ENCODE data around the gene RPS3A. TPM values are rescaled to one million over a fixed set of nuclear protein-coding genes. Genes with fewer than 3 reads are reported as not detected.

Gene RPS3A
- total and polyA plus RNA-seq, 2 donors (not counting 3 experiments of a cell fraction or from before 2014, with no cell fraction given), result 1,367 to 1,494 TPM

DNA sequence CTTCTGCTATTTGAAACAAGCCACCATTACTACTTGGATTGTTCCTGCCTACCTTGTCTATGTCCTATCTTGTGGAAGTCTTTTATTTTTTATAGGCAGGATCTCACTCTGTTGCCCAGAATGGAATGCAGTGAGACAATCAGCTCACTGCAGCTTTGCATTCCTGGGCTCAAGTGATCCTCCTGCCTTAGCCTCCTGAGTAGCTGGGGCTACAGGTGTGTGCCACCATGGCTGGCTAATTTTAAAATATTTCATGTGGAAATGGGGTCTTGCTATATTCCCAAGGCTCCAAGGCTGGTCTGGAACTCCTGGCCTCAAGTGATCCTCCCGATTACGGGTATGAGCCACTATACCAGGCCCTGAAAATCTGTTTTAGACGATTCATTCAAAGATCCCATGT, 7.6 kb downstream of the RPS3A start:
- Histone ChIP-seq H3K79me2 (ENCODE audit: control insufficient read depth, insufficient read depth, low read length) (peaks cover 12% of the 10 kb centered on the region), H3K36me3 (ENCODE audit: control insufficient read depth in 2 of 2, extremely low read depth in 1 of 2, insufficient read depth in 2 of 2, low read length in 2 of 2) (peaks cover 15 to 20% of the 10 kb centered on the region in 2 experiments), H3K9me1 (replicated peaks; ENCODE audit: control insufficient read depth, extremely low read depth, insufficient read depth, low read length) (no peaks in the 10 kb centered on the region), H2AFZ (ENCODE audit: low read depth, low read length) (no peak overlapping the region), H3K4me1 (ENCODE audit: control insufficient read depth, extremely low read depth, insufficient read depth, low read length) (peaks cover 3% of the 10 kb centered on the region), H3K9me3 (replicated peaks; ENCODE audit: control insufficient read depth, insufficient read depth, low read length) (no peaks in the 10 kb centered on the region), H3K27me3 (ENCODE audit: control insufficient read depth in 2 of 2, insufficient read depth in 2 of 2, low read length in 2 of 2) (no peaks in the 10 kb centered on the region), H4K20me1 (replicated peaks; ENCODE audit: control insufficient read depth, extremely low read depth, insufficient read depth, low read length) (no peaks in the 10 kb centered on the region), H3K4me2 (ENCODE audit: insufficient read depth, low read length) (no peak overlapping the region), H3K27ac (ENCODE audit: insufficient read depth, low read depth, low read length) (no peak overlapping the region), H3K4me3 (replicated peaks in 1 of 3; ENCODE audit: insufficient read depth in 1 of 3, low read depth in 1 of 3, low read length in 3 of 3) (no peak overlapping the region), H3K9ac (replicated peaks; ENCODE audit: extremely low read depth, insufficient read depth, low read length) (no peak overlapping the region)
- dilution Hi-C loops (cut with MboI; ENCODE audit: extremely low pct_ligation_motif_present, low sequenced_read_pairs) (no loop called here), intact Hi-C loops (cut with micrococcal nuclease) (no loop called here)
- CTCF ChIA-PET, result no interaction called here
- TF ChIP-seq GATA2 (IDR thresholded peaks at IDR 0.05; ENCODE audit: insufficient read depth, insufficient read length, low read depth, low read length) (no peak), JUN (IDR thresholded peaks at IDR 0.05; ENCODE audit: borderline replicate concordance, insufficient read depth, insufficient read length, low read depth) (no peak), FOS (IDR thresholded peaks at IDR 0.05; ENCODE audit: borderline replicate concordance, insufficient read depth, low read length) (no peak), POLR2A (IDR thresholded peaks at IDR 0.05; ENCODE audit: low read depth, low read length) (no peak), EZH2 (IDR thresholded peaks at IDR 0.05; ENCODE audit: borderline replicate concordance, low read depth, low read length, severe bottlenecking) (no peak), POLR2AphosphoS5 (IDR thresholded peaks at IDR 0.05; ENCODE audit: insufficient read depth, low read depth, low read length) (no peak), MYC (IDR thresholded peaks at IDR 0.05; ENCODE audit: low read depth, low read length) (no peak)
- TF ChIP-seq, protein P1, sequence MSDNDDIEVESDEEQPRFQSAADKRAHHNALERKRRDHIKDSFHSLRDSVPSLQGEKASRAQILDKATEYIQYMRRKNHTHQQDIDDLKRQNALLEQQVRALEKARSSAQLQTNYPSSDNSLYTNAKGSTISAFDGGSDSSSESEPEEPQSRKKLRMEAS (IDR thresholded peaks at IDR 0.05; ENCODE audit: insufficient read depth, insufficient read length), result no peak
- TF ChIP-seq, protein P2, sequence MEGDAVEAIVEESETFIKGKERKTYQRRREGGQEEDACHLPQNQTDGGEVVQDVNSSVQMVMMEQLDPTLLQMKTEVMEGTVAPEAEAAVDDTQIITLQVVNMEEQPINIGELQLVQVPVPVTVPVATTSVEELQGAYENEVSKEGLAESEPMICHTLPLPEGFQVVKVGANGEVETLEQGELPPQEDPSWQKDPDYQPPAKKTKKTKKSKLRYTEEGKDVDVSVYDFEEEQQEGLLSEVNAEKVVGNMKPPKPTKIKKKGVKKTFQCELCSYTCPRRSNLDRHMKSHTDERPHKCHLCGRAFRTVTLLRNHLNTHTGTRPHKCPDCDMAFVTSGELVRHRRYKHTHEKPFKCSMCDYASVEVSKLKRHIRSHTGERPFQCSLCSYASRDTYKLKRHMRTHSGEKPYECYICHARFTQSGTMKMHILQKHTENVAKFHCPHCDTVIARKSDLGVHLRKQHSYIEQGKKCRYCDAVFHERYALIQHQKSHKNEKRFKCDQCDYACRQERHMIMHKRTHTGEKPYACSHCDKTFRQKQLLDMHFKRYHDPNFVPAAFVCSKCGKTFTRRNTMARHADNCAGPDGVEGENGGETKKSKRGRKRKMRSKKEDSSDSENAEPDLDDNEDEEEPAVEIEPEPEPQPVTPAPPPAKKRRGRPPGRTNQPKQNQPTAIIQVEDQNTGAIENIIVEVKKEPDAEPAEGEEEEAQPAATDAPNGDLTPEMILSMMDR (IDR thresholded peaks at IDR 0.05; ENCODE audit: extremely low read depth in 1 of 2, insufficient read depth in 1 of 2, low read depth in 1 of 2, low read length in 2 of 2), result no peak
- FAIRE-seq (no peak), DNase-seq (ENCODE audit: low read depth, low spot score) (no peak)
- POLR2A ChIA-PET, result no interaction called here
- BruUV-seq (replicated peaks), result no TSS peak

All from endothelial cell of umbilical vein (primary cell).